K562 (cell line): ENCODE data around the gene KCNC3. TPM values are rescaled to one million over a fixed set of nuclear protein-coding genes. Genes with fewer than 3 reads are reported as not detected.

Source experiments
- CBX1 ChIP-seq: sonication (generic); IDR thresholded peaks from 2 replicates; pipeline ENCODE4 v1.6.1; 2016; ENCODE audit warnings: antibody characterized with exemption, low read depth, mild to moderate bottlenecking
- CREB3 ChIP-seq: fragments of 450-650 bp; conservative IDR thresholded peaks from 2 replicates; pipeline ENCODE4 v1.6.1; 2016; ENCODE audit warnings: missing genetic modification characterization, low read depth, mild to moderate bottlenecking, missing compliant biosample characterization, moderate library complexity
- HLTF ChIP-seq: fragments of 450-650 bp; IDR thresholded peaks from 2 replicates; pipeline ENCODE4 v1.6.1; 2016
- HMG20B ChIP-seq: fragments of 250-450 bp; sonication (Bioruptor Pico); IDR thresholded peaks from 2 replicates; pipeline ENCODE4 v1.5.0; 2021; ENCODE audit warnings: mild to moderate bottlenecking
- KDM2B ChIP-seq: fragments of 250-450 bp; sonication (Bioruptor Pico); IDR thresholded peaks from 2 replicates; pipeline ENCODE4 v1.8.0; 2021; ENCODE audit warnings: mild to moderate bottlenecking, moderate library complexity
- MBD2 ChIP-seq: sonication (generic); IDR thresholded peaks from 2 replicates; pipeline ENCODE4 v1.6.1; 2016; ENCODE audit warnings: low read depth, borderline replicate concordance
- NR2C2 ChIP-seq, 2 experiments: fragments of 200-800 bp in 1 of 2; sonication (Bioruptor generic) in 1 of 2; sonication (generic) in 1 of 2; formaldehyde crosslinking in 1 of 2; IDR thresholded peaks; 2 replicates each; pipeline versions ENCODE4 v1.6.1 to v1.8.0; 2016 to 2022; ENCODE audit warnings: mild to moderate bottlenecking in 1 of 2, missing compliant biosample characterization in 1 of 2, missing genetic modification characterization in 1 of 2, missing genetic modification reagents in 1 of 2
- NR4A1 ChIP-seq, 2 experiments: fragments of 250-450 bp in 1 of 2; fragments of 450-650 bp in 1 of 2; sonication (Bioruptor Pico) in 1 of 2; IDR thresholded peaks; 2 replicates each; pipeline versions ENCODE4 v1.4.0 to v1.6.1; 2016 to 2020; ENCODE audit warnings: mild to moderate bottlenecking in 2 of 2, missing compliant biosample characterization in 1 of 2, missing genetic modification characterization in 1 of 2, moderate library complexity in 1 of 2
- POLR2AphosphoS2 ChIP-seq: IDR thresholded peaks from 2 replicates; pipeline ENCODE4 v1.6.1; 2012; ENCODE audit warnings: low read length, improper control_type of control experiment
- POLR2B ChIP-seq: fragments of 450-650 bp; IDR thresholded peaks from 2 replicates; pipeline ENCODE4 v1.6.1; 2018; ENCODE audit warnings: low read depth; ENCODE audit not compliant: partially characterized antibody
- PTRF ChIP-seq: fragments of 450-650 bp; IDR thresholded peaks from 2 replicates; pipeline ENCODE4 v1.6.1; 2016; ENCODE audit warnings: mild to moderate bottlenecking, missing genetic modification characterization, missing compliant biosample characterization
- PYGO2 ChIP-seq: fragments of 450-650 bp; IDR thresholded peaks from 2 replicates; pipeline ENCODE4 v1.6.1; 2016; ENCODE audit warnings: mild to moderate bottlenecking, missing genetic modification characterization, moderate library complexity, missing compliant biosample characterization
- SMARCE1 ChIP-seq: fragments of 450-650 bp; IDR thresholded peaks from 2 replicates; pipeline ENCODE4 v1.7.1; 2016; ENCODE audit warnings: mild to moderate bottlenecking
- ZBTB12 ChIP-seq: fragments of 250-450 bp; sonication (Bioruptor Pico); IDR thresholded peaks from 2 replicates; pipeline ENCODE4 v1.4.0; 2020
- ZNF592 ChIP-seq: fragments of 450-650 bp; IDR thresholded peaks from 2 replicates; pipeline ENCODE4 v1.6.1; 2017; ENCODE audit warnings: antibody characterized with exemption, mild to moderate bottlenecking
- polyA plus RNA-seq, 8 experiments: library from polyadenylated mRNA; depleted of rRNA in 4 of 8; stranded (reverse) in 5 of 8; unstranded in 3 of 8; fragments of >200 nt; fragmentation: Nextera tagmentation in 2 of 8; fragmentation: Illumina TruSeq in 1 of 8; extraction: Ambion mirVana in 2 of 8; extraction: Trizol in 1 of 8; gene quantifications; 2 replicates each; pipeline versions ENCODE4 v1.2.1 to v1.2.3, GENCODE V29; 2011 to 2014; ENCODE audit warnings: inconsistent platforms in 1 of 8, missing spikeins in 1 of 8
- total RNA-seq, 7 experiments: library from RNA; depleted of rRNA in 6 of 7; stranded (reverse); fragments of >200 nt in 6 of 7; fragmentation: Illumina TruSeq in 2 of 7; extraction: Trizol in 2 of 7; gene quantifications; 2 replicates each; pipeline versions ENCODE4 v1.2.1 to v1.2.3, GENCODE V29; 2011 to 2021; ENCODE audit warnings: low replicate concordance in 1 of 7
- TF ChIP-seq, protein P1 (sequence below): sonication (generic); formaldehyde crosslinking; IDR thresholded peaks from 2 replicates; pipeline ENCODE4 v1.8.1; 2023; ENCODE audit warnings: mild to moderate bottlenecking, missing genetic modification reagents
- TF ChIP-seq, protein P2 (sequence below), 2 experiments: fragments of 250-450 bp in 1 of 2; fragments of 450-650 bp in 1 of 2; sonication (Bioruptor Pico) in 1 of 2; IDR thresholded peaks; 2 replicates each; pipeline versions ENCODE4 v1.6.1 to v1.8.0; 2016 to 2021; ENCODE audit warnings: mild to moderate bottlenecking in 2 of 2, moderate library complexity in 2 of 2, missing compliant biosample characterization in 1 of 2, missing genetic modification characterization in 1 of 2

KCNC3 gene
- total and polyA plus RNA-seq, 9 of the 15 experiments (the other 6 are each of a cell fraction or from before 2014, with no cell fraction given): 0.03 to 26.2 (median 2.0) TPM

- TF ChIP-seq, protein P1, sequence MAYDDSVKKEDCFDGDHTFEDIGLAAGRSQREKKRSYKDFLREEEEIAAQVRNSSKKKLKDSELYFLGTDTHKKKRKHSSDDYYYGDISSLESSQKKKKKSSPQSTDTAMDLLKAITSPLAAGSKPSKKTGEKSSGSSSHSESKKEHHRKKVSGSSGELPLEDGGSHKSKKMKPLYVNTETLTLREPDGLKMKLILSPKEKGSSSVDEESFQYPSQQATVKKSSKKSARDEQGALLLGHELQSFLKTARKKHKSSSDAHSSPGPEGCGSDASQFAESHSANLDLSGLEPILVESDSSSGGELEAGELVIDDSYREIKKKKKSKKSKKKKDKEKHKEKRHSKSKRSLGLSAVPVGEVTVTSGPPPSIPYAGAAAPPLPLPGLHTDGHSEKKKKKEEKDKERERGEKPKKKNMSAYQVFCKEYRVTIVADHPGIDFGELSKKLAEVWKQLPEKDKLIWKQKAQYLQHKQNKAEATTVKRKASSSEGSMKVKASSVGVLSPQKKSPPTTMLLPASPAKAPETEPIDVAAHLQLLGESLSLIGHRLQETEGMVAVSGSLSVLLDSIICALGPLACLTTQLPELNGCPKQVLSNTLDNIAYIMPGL (CRISPR knock-in tag): no peak; the same call in 1 of the 2 replicates
- TF ChIP-seq KDM2B (peak; percentile 45; the same call in 1 of the 2 replicates), NR4A1 (CRISPR knock-in tag; IDR thresholded peaks at IDR 0.05) (no peak), NR4A1 (tag; IDR thresholded peaks at IDR 0.05) (peak; percentile 55; the same call in 1 of the 2 replicates), CREB3 (tag) (peak; percentile 70; the same call in 1 of the 2 replicates), SMARCE1 (peak; percentile 11; the same call in 1 of the 2 replicates), PTRF (tag) (no peak), ZBTB12 (CRISPR knock-in tag) (peak; percentile 99), POLR2B (peak; percentile 96), HLTF (peak; percentile 50; the same call in 1 of the 2 replicates), ZNF592 (peak; percentile 87), MBD2 (peak; percentile 64), HMG20B (CRISPR knock-in tag) (no peak), PYGO2 (0 out of 2 replicates have a peak, but pooled peaks have one; percentile 65), CBX1 (no peak; the same call in 1 of the 2 replicates), POLR2AphosphoS2 (peak; percentile 28; the same call in 1 of the 2 replicates), NR2C2 (CRISPR knock-in tag; IDR thresholded peaks at IDR 0.05) (no peak), NR2C2 (tag; IDR thresholded peaks at IDR 0.05) (0 out of 2 replicates have a peak, but pooled peaks have one; percentile 15)
- TF ChIP-seq, protein P2, sequence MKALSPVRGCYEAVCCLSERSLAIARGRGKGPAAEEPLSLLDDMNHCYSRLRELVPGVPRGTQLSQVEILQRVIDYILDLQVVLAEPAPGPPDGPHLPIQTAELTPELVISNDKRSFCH (CRISPR knock-in tag; IDR thresholded peaks at IDR 0.05): no peak
- TF ChIP-seq, protein P2 (tag; IDR thresholded peaks at IDR 0.05): peak; percentile 59
These were observed 29.5 kb upstream of the KCNC3 start (continued) for GRCh38 chr19:50358483-50359327.
